Tibial nerve (tissue), 4 donors: ENCODE data around the gene NTNG1.

Experiments used
- CTCF ChIP-seq, 5 experiments: fragments of 200-600 bp in 3 of 5; fragments of 450-650 bp in 2 of 5; sonication (generic) in 3 of 5; IDR thresholded peaks; one replicate each; pipeline ENCODE4 v1.5.1; 2016 to 2019; ENCODE audit warnings: antibody characterized with exemption in 5 of 5, mild to moderate bottlenecking in 3 of 5, moderate library complexity in 2 of 5
- EP300 ChIP-seq, 2 donors: sonication (generic); formaldehyde crosslinking; IDR thresholded peaks; one replicate each; pipeline ENCODE4 v1.6.1; 2017; ENCODE audit warnings: antibody characterized with exemption in 2 of 2, mild to moderate bottlenecking in 1 of 2
- POLR2A ChIP-seq, 2 donors: fragments of 450-650 bp; IDR thresholded peaks; one replicate each; pipeline ENCODE4 v1.6.1; 2017; ENCODE audit warnings: antibody characterized with exemption in 2 of 2, mild to moderate bottlenecking in 2 of 2, moderate library complexity in 2 of 2

- TF ChIP-seq CTCF (IDR thresholded peaks at IDR 0.05) = no peak
- TF ChIP-seq POLR2A (IDR thresholded peaks at IDR 0.05) = no peak
- TF ChIP-seq EP300 (IDR thresholded peaks at IDR 0.05) = no peak
Observed at GRCh38 chr1:107323784-107324183, 182.9 kb downstream of the NTNG1 start.
